B cell (primary cell): ENCODE results near the gene SLC38A10.

Experiments
- CTCF ChIP-seq: fragments of 200-600 bp; IDR thresholded peaks from one replicate; pipeline ENCODE4 v1.8.0; 2022; ENCODE audit warnings: antibody characterized with exemption, mild to moderate bottlenecking
- EZH2 ChIP-seq: IDR thresholded peaks from 2 replicates; pipeline ENCODE4 v1.6.1; 2012; ENCODE audit warnings: borderline replicate concordance, low read depth, mild to moderate bottlenecking, moderate library complexity, low read length; ENCODE audit not compliant: insufficient read depth, poor library complexity, severe bottlenecking

- TF ChIP-seq CTCF (no peak), EZH2 (no peak)
Observed at GRCh38 chr17:81273698-81274470, 21.2 kb downstream of the SLC38A10 start.
